H9 (cell line): ENCODE measurements around the gene KDM2A. TPM values are rescaled to one million over a fixed set of nuclear protein-coding genes. Genes with fewer than 3 reads are reported as not detected.

ENCODE experiments used
- DNase-seq: peaks from one replicate; pipeline ENCODE4 v3.0.0-alpha.2; 2017
- H2AFZ ChIP-seq: one replicate; pipeline ENCODE4 v1.6.1; 2013; ENCODE audit warnings: mild to moderate bottlenecking, low read length, control low read depth, moderate library complexity
- H2AK5ac ChIP-seq: 2 replicates; pipeline ENCODE4 v1.6.1; 2013; ENCODE audit warnings: low read length, control low read depth, mixed read lengths; ENCODE audit not compliant: insufficient read length
- H2BK120ac ChIP-seq: one replicate; pipeline ENCODE4 v1.6.1; 2013; ENCODE audit warnings: low read depth, mild to moderate bottlenecking, low read length, control low read depth, inconsistent platforms; ENCODE audit not compliant: poor library complexity, severe bottlenecking
- H2BK12ac ChIP-seq: 2 replicates; pipeline ENCODE4 v1.6.1; 2013; ENCODE audit warnings: low read length, control low read depth, mixed read lengths, low read depth; ENCODE audit not compliant: insufficient read length
- H2BK15ac ChIP-seq: 2 replicates; pipeline ENCODE4 v1.6.1; 2013; ENCODE audit warnings: low read depth, low read length, control low read depth
- H2BK20ac ChIP-seq: one replicate; pipeline ENCODE4 v1.6.1; 2013; ENCODE audit warnings: low read depth, mild to moderate bottlenecking, low read length, control low read depth, inconsistent platforms; ENCODE audit not compliant: poor library complexity, severe bottlenecking
- H2BK5ac ChIP-seq: 2 replicates; pipeline ENCODE4 v1.6.1; 2013; ENCODE audit warnings: low read length, control low read depth, mixed read lengths; ENCODE audit not compliant: insufficient read length
- H3K14ac ChIP-seq: 2 replicates; pipeline ENCODE4 v1.6.1; 2013; ENCODE audit warnings: low read length, control low read depth; ENCODE audit not compliant: insufficient read depth
- H3K18ac ChIP-seq: 2 replicates; pipeline ENCODE4 v1.6.1; 2013; ENCODE audit warnings: low read depth, mild to moderate bottlenecking, mixed read lengths, low read length, control low read depth; ENCODE audit not compliant: insufficient read length
- H3K23ac ChIP-seq: 2 replicates; pipeline ENCODE4 v1.6.1; 2013; ENCODE audit warnings: low read length, control low read depth, mixed read lengths, low read depth; ENCODE audit not compliant: insufficient read length
- H3K23me2 ChIP-seq: 2 replicates; pipeline ENCODE4 v1.6.1; 2013; ENCODE audit warnings: low read depth, mild to moderate bottlenecking, mixed read lengths, low read length, control low read depth; ENCODE audit not compliant: insufficient read length, poor library complexity, severe bottlenecking
- H3K27ac ChIP-seq: 2 replicates; pipeline ENCODE4 v1.5.1; 2013; ENCODE audit warnings: low read length, control low read depth, mixed read lengths, low read depth; ENCODE audit not compliant: insufficient read length
- H3K27me3 ChIP-seq: 2 replicates; pipeline ENCODE4 v1.6.1; 2013; ENCODE audit warnings: low read length, control low read depth, inconsistent platforms; ENCODE audit not compliant: insufficient read depth
- H3K4ac ChIP-seq: 2 replicates; pipeline ENCODE4 v1.6.1; 2013; ENCODE audit warnings: low read depth, mild to moderate bottlenecking, control low read depth, inconsistent platforms, low read length, moderate library complexity
- H3K4me1 ChIP-seq: 2 replicates; pipeline ENCODE4 v1.6.1; 2013; ENCODE audit warnings: low read length, control low read depth, inconsistent platforms; ENCODE audit not compliant: insufficient read depth
- H3K4me2 ChIP-seq: 2 replicates; pipeline ENCODE4 v1.6.1; 2013; ENCODE audit warnings: low read length, control low read depth, mixed read lengths; ENCODE audit not compliant: insufficient read length, insufficient read depth
- H3K56ac ChIP-seq: 2 replicates; pipeline ENCODE4 v1.6.1; 2013; ENCODE audit warnings: low read depth, mild to moderate bottlenecking, mixed read lengths, low read length, control low read depth; ENCODE audit not compliant: insufficient read length
- H3K79me1 ChIP-seq: 2 replicates; pipeline ENCODE4 v1.6.1; 2013; ENCODE audit warnings: low read depth, mild to moderate bottlenecking, moderate library complexity, low read length, control low read depth, inconsistent platforms; ENCODE audit not compliant: insufficient read depth, poor library complexity, severe bottlenecking
- H3K79me2 ChIP-seq: 2 replicates; pipeline ENCODE4 v1.6.1; 2013; ENCODE audit warnings: low read length, control low read depth, inconsistent platforms; ENCODE audit not compliant: insufficient read depth
- H3K9ac ChIP-seq: 2 replicates; pipeline ENCODE4 v1.6.1; 2013; ENCODE audit warnings: low read length, control low read depth, mixed read lengths; ENCODE audit not compliant: insufficient read length; ENCODE audit errors: extremely low read depth
- H3K9me3 ChIP-seq: one replicate; pipeline ENCODE4 v1.6.1; 2013; ENCODE audit warnings: low read depth, low read length, inconsistent platforms; ENCODE audit not compliant: control insufficient read depth
- H3T11ph ChIP-seq: one replicate; pipeline ENCODE4 v1.6.1; 2013; ENCODE audit warnings: mild to moderate bottlenecking, low read length, control low read depth, inconsistent platforms
- H4K20me1 ChIP-seq: one replicate; pipeline ENCODE4 v1.6.1; 2013; ENCODE audit not compliant: control insufficient read depth, insufficient read length, insufficient read depth
- H4K5ac ChIP-seq: 2 replicates; pipeline ENCODE4 v1.6.1; 2013; ENCODE audit warnings: low read depth, mild to moderate bottlenecking, mixed read lengths, low read length, control low read depth; ENCODE audit not compliant: insufficient read length
- H4K8ac ChIP-seq: replicated peaks from 2 replicates; pipeline ENCODE4 v1.6.1; 2013; ENCODE audit warnings: low read length, control low read depth, mixed read lengths, low read depth; ENCODE audit not compliant: insufficient read length
- H4K91ac ChIP-seq: 2 replicates; pipeline ENCODE4 v1.6.1; 2013; ENCODE audit warnings: low read depth, mild to moderate bottlenecking, moderate library complexity, mixed read lengths, low read length, control low read depth; ENCODE audit not compliant: insufficient read length
- H3K27ac Mint-ChIP-seq, 3 experiments: 2 replicates in 2 of 3; 3 replicates in 1 of 3; pipeline ENCODE4 v1.8.0; 2020 to 2021; ENCODE audit warnings: mixed read lengths in 3 of 3, mild to moderate bottlenecking in 1 of 3, moderate library complexity in 1 of 3
- H3K27me3 Mint-ChIP-seq: 2 replicates; pipeline ENCODE4 v1.8.0; 2021; ENCODE audit warnings: low read depth, mild to moderate bottlenecking, moderate library complexity, mixed read lengths
- H3K36me3 Mint-ChIP-seq, 3 experiments: 2 replicates in 2 of 3; 3 replicates in 1 of 3; pipeline ENCODE4 v1.8.0; 2020 to 2021; ENCODE audit warnings: low read depth in 3 of 3, mixed read lengths in 3 of 3; ENCODE audit not compliant: insufficient read depth in 1 of 3
- H3K4me1 Mint-ChIP-seq, 2 experiments: 2 replicates each; pipeline ENCODE4 v1.8.0; 2020; ENCODE audit warnings: mixed read lengths in 2 of 2
- H3K4me3 Mint-ChIP-seq, 2 experiments: 2 replicates in 1 of 2; 3 replicates in 1 of 2; pipeline ENCODE4 v1.8.0; 2020 to 2021; ENCODE audit warnings: mild to moderate bottlenecking in 2 of 2, mixed read lengths in 2 of 2, moderate library complexity in 1 of 2
- H3K9me3 Mint-ChIP-seq, 2 experiments: 2 replicates in 1 of 2; 3 replicates in 1 of 2; pipeline ENCODE4 v1.8.0; 2020; ENCODE audit warnings: mild to moderate bottlenecking in 2 of 2, mixed read lengths in 2 of 2, moderate library complexity in 1 of 2
- WGBS: extraction: QIAGEN DNeasy Blood & Tissue Kit; methylation state at CpG from one replicate; pipeline ENCODE4 v1.1.7; 2013; ENCODE audit warnings: missing lambda C conversion rate, low lambda C conversion rate, mixed read lengths; ENCODE audit not compliant: insufficient read length; ENCODE audit errors: extremely low coverage; 5-methylcytosine and 5-hydroxymethylcytosine counted together
- total RNA-seq: library from RNA; stranded (reverse); gene quantifications from 2 replicates; pipeline ENCODE4 v1.2.1, GENCODE V29; 2021
- TF ChIP-seq, protein P1 (sequence below): fragments of 200-600 bp; sonication (generic); conservative IDR thresholded peaks from 3 replicates; pipeline ENCODE4 v1.8.0; 2021; ENCODE audit warnings: antibody characterized with exemption, mild to moderate bottlenecking

The KDM2A gene
- total RNA-seq, 1 experiment from 2014 or later, result 85.9 TPM

- no peak overlapping the region for H3K27ac Mint-ChIP-seq
- H3K4me2 ChIP-seq, result no peak overlapping the region
- WGBS, result no CpG with 5 or more reads among the region's 11 CpGs
- H2AFZ ChIP-seq, result no peak overlapping the region
- H3K23me2 ChIP-seq, result no peaks in the 10 kb centered on the region
- H3K36me3 Mint-ChIP-seq, result peaks cover 19 to 60% (median 55%) of the 10 kb centered on the region in 3 experiments; a peak in 6 of 7 replicates
- H3K18ac ChIP-seq, result no peak overlapping the region
- no peaks in the 10 kb centered on the region for H3K79me2 ChIP-seq
- H3K4me1 ChIP-seq, result peaks cover 4% of the 10 kb centered on the region; the same call in 1 of the 2 replicates
- H2BK20ac ChIP-seq, result no peak overlapping the region
- no peak overlapping the region for H3K14ac ChIP-seq
- H4K20me1 ChIP-seq, result no peaks in the 10 kb centered on the region
- TF ChIP-seq, protein P1, sequence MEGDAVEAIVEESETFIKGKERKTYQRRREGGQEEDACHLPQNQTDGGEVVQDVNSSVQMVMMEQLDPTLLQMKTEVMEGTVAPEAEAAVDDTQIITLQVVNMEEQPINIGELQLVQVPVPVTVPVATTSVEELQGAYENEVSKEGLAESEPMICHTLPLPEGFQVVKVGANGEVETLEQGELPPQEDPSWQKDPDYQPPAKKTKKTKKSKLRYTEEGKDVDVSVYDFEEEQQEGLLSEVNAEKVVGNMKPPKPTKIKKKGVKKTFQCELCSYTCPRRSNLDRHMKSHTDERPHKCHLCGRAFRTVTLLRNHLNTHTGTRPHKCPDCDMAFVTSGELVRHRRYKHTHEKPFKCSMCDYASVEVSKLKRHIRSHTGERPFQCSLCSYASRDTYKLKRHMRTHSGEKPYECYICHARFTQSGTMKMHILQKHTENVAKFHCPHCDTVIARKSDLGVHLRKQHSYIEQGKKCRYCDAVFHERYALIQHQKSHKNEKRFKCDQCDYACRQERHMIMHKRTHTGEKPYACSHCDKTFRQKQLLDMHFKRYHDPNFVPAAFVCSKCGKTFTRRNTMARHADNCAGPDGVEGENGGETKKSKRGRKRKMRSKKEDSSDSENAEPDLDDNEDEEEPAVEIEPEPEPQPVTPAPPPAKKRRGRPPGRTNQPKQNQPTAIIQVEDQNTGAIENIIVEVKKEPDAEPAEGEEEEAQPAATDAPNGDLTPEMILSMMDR, result no peak
- no peak overlapping the region for H2AK5ac ChIP-seq
- H3K9me3 Mint-ChIP-seq, result no peaks in the 10 kb centered on the region; a peak in 1 of 5 replicates
- no peak overlapping the region for H4K8ac ChIP-seq
- no peaks in the 10 kb centered on the region for H3K9me3 ChIP-seq
- H3K79me1 ChIP-seq, result no peaks in the 10 kb centered on the region
- H2BK12ac ChIP-seq, result no peak overlapping the region
- no peak overlapping the region for H3K27ac ChIP-seq
- H3K27me3 ChIP-seq, result no peaks in the 10 kb centered on the region
- H2BK15ac ChIP-seq, result no peak overlapping the region
- peaks cover 9 to 11% of the 10 kb centered on the region in 2 experiments for H3K4me1 Mint-ChIP-seq
- no peak overlapping the region for H3T11ph ChIP-seq
- no peak for DNase-seq
- no peak overlapping the region for H2BK120ac ChIP-seq
- no peak overlapping the region for H3K23ac ChIP-seq
- H3K27me3 Mint-ChIP-seq, result peaks cover 2% of the 10 kb centered on the region; the same call in 1 of the 2 replicates
- no peak overlapping the region for H4K91ac ChIP-seq
- no peak overlapping the region for H3K9ac ChIP-seq
- H4K5ac ChIP-seq, result no peak overlapping the region
- H3K4me3 Mint-ChIP-seq, result no peak overlapping the region
- no peak overlapping the region for H2BK5ac ChIP-seq
- no peak overlapping the region for H3K56ac ChIP-seq
- H3K4ac ChIP-seq, result no peak overlapping the region
Measured at GRCh38 chr11:67282876-67283371, 163.9 kb downstream of the KDM2A start.
